HFFc6 (cell line): ENCODE results near the gene SPOCK2. TPM values are rescaled to one million over a fixed set of nuclear protein-coding genes. Genes with fewer than 3 reads are reported as not detected.
A peak's percentile ranks its signal among the peaks of the same experiment; 100 is the strongest.

Experiments
- DNase-seq: peaks from one replicate; pipeline ENCODE4 v3.0.0-alpha.2; 2018
- H3K27ac Mint-ChIP-seq: 2 replicates; pipeline ENCODE4 v1.8.0; 2020; ENCODE audit warnings: mild to moderate bottlenecking, mixed read lengths
- H3K27me3 Mint-ChIP-seq: 2 replicates; pipeline ENCODE4 v1.8.0; 2021; ENCODE audit warnings: mild to moderate bottlenecking, moderate library complexity, mixed read lengths; ENCODE audit not compliant: insufficient read depth
- H3K36me3 Mint-ChIP-seq: 2 replicates; pipeline ENCODE4 v1.8.0; 2021; ENCODE audit warnings: low read depth, mixed read lengths
- H3K4me1 Mint-ChIP-seq: 2 replicates; pipeline ENCODE4 v1.8.0; 2020; ENCODE audit warnings: low read depth, mixed read lengths
- H3K4me3 Mint-ChIP-seq: 2 replicates; pipeline ENCODE4 v1.8.0; 2020; ENCODE audit warnings: mild to moderate bottlenecking, moderate library complexity, mixed read lengths
- H3K9me3 Mint-ChIP-seq: 2 replicates; pipeline ENCODE4 v1.8.0; 2020; ENCODE audit warnings: mild to moderate bottlenecking, mixed read lengths
- total RNA-seq, 6 experiments: library from RNA; stranded (reverse); fragmentation: NEBNext Ultra II Directional; extraction: Animal tissue kit (Norgen Biotek cat#: 25700); gene quantifications; 2 replicates in 1 of 6; 3 replicates in 5 of 6; pipeline ENCODE4 v1.2.3, GENCODE V29; 2021
- TF ChIP-seq, protein P1 (sequence below): fragments of 200-600 bp; sonication (generic); IDR thresholded peaks from 2 replicates; pipeline ENCODE4 v1.5.0; 2021; ENCODE audit warnings: antibody characterized with exemption, mild to moderate bottlenecking

SPOCK2 gene
- total RNA-seq, 6 experiments from 2014 or later = not detected

DNA sequence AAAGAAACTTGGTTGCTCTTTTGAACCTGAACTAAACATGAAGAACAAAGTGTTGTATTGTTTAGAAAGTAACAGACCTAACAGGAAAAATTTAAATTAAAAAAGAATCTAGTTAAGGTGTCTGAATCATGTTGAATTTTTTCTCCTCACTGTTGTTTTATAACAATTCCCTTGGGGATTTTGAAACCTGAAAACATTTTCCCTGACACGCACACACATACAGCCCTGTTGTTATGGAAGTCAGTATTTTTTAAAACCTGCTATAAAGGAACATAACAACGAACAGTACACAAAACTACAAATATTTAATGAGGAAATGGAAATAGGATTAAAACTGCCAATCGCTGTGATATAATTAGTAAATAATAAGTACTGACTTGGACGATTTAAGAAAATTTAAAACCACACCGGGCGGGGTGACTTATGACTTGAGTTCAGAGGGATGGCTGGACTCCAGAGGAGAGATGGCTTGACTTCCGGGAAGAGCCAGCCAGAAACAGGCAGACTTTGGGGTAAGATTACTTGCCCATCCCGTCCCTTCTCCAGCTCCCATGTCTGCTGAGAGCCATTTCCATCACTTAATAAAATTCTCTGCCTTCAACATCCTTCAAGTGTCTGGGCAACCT, 16.2 kb upstream of the SPOCK2 start:
- peaks cover 1% of the 10 kb centered on the region for H3K27me3 Mint-ChIP-seq
- no peak for DNase-seq
- H3K9me3 Mint-ChIP-seq = no peaks in the 10 kb centered on the region
- H3K4me3 Mint-ChIP-seq = no peak overlapping the region
- H3K36me3 Mint-ChIP-seq = peaks cover 27% of the 10 kb centered on the region
- H3K4me1 Mint-ChIP-seq = peaks cover 19% of the 10 kb centered on the region
- no peak overlapping the region for H3K27ac Mint-ChIP-seq
- TF ChIP-seq, protein P1, sequence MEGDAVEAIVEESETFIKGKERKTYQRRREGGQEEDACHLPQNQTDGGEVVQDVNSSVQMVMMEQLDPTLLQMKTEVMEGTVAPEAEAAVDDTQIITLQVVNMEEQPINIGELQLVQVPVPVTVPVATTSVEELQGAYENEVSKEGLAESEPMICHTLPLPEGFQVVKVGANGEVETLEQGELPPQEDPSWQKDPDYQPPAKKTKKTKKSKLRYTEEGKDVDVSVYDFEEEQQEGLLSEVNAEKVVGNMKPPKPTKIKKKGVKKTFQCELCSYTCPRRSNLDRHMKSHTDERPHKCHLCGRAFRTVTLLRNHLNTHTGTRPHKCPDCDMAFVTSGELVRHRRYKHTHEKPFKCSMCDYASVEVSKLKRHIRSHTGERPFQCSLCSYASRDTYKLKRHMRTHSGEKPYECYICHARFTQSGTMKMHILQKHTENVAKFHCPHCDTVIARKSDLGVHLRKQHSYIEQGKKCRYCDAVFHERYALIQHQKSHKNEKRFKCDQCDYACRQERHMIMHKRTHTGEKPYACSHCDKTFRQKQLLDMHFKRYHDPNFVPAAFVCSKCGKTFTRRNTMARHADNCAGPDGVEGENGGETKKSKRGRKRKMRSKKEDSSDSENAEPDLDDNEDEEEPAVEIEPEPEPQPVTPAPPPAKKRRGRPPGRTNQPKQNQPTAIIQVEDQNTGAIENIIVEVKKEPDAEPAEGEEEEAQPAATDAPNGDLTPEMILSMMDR = no peak

DNA sequence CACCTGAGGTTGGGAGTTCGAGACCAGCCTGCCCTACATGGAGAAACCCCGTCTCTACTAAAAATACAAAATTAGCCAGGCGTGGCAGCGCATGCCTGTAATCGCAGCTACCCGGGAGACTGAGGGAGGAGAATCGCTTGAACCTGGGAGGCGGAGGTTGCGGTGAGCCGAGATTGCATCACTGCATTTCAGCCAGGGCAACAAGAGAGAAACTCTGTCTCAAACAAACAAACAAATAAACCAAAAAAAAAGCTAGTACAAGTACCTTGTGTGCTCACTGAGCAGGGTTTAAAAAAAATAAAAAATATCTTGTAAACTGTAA, 11.2 kb upstream of the SPOCK2 start:
- TF ChIP-seq, protein P1 = no peak
- peaks cover 37% of the 10 kb centered on the region for H3K4me1 Mint-ChIP-seq
- H3K36me3 Mint-ChIP-seq = peaks cover 39% of the 10 kb centered on the region
- H3K27ac Mint-ChIP-seq = no peak overlapping the region
- no peaks in the 10 kb centered on the region for H3K9me3 Mint-ChIP-seq
- peaks cover 1% of the 10 kb centered on the region for H3K27me3 Mint-ChIP-seq
- DNase-seq = no peak
- no peak overlapping the region for H3K4me3 Mint-ChIP-seq

DNA sequence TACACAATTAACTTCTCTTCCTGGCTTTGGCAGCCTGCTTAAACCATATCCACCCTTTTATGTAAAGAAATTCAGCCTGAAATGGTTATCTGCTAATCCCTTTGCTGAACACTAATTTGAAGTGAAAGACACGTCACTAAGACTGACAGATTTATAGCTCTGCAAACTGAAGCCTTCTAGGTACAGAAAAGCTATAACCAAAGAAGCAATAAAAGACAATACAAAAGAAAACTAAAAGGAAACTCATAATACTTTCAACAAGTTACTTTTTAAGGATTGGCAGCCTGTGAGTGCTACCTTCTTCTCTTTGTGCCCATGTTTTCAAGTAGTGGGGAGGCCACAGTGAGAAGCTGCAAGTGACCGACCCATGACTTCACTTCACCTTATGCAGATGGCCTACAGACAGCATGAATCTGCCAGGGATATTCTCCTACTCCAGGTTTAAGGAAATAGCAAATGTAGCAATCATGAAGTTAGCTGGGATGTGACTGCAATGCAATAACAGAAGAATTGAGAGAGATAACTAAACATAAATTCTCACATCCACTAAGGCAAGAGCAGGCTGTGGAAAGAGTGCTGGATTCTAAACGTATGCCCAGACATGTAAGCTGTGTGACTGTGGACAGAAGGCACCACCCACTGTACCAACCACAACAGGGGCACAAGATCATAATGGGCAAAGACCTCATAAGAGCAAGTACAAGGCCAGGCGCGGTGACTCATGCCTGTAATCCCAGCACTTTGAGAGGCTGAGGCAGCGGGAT, 10.7 kb upstream of the SPOCK2 start:
- DNase-seq = no peak
- H3K27me3 Mint-ChIP-seq = peaks cover 1% of the 10 kb centered on the region
- peaks cover 41% of the 10 kb centered on the region for H3K36me3 Mint-ChIP-seq
- H3K27ac Mint-ChIP-seq = no peak overlapping the region
- H3K4me3 Mint-ChIP-seq = no peak overlapping the region
- TF ChIP-seq, protein P1 = no peak
- peaks cover 37% of the 10 kb centered on the region for H3K4me1 Mint-ChIP-seq
- no peaks in the 10 kb centered on the region for H3K9me3 Mint-ChIP-seq

DNA sequence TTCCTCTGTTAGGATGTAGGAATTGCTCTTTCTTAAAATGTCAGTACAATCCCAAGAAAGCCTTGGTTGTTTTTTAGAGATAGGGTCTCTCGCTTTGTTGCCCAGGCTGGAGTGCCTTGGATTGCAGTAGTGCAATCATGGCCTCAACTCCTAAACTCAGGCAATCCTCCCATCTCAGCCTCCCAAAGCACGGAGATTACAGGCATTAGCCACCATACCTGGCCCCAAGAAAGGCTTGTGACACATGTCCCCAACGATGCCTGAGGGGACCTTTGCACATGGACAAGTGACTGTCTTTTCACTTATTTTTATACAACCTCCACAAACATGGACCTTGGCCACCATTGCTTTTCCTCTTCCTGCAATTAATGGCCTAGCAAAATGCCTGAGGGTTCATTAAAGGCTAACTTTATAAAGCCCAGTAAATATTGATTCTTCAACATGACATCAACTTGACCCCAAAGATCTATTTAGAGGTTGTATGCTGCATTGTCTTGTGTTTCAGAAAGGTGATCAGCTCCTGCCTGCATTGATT, 10.0 kb upstream of the SPOCK2 start:
- Mint-ChIP-seq H3K9me3 (no peaks in the 10 kb centered on the region), H3K27me3 (peaks cover 1% of the 10 kb centered on the region; the same call in 1 of the 2 replicates), H3K4me3 (no peak overlapping the region), H3K27ac (no peak overlapping the region), H3K4me1 (peaks cover 37% of the 10 kb centered on the region), H3K36me3 (peaks cover 37% of the 10 kb centered on the region)
- TF ChIP-seq, protein P1 = no peak
- no peak for DNase-seq

DNA sequence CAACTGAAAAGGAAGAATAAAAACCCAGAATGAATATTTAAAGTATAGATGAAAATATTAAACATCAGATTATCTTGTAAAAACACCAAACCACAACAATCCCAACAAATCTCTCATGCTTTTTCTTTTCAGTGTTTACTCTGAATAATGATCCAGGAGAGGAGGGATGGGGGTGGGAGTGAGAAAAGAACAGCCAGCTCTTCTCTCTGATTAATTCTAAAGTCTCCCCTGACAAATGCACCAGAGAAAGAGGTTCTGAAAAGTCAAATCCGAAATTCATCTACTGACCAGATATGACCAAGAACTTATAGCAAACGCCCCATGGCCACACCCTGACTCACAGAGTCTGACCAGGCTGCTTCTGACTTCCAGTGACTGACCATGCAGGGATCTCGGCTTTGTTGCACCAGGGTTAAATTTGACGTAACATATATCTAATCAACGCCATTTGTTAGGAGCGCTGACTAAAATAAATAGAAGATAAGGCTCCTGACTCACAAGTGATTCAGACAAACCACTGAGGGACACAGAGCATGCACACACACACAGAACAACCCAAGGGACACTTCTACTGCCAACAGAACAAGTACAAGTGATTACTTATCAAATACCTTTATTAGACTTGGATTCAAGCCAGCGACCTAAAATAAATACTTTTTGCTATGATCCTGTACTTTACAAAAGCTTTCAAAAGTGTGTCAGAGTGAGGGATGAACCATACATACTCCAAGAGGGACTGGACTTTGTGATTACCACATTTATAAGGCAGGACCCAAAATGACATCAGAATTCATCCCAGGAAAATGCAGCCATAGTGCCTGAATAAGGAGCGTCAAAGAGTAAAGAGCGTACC, 9.3 kb upstream of the SPOCK2 start:
- Mint-ChIP-seq H3K4me1 (peaks cover 37% of the 10 kb centered on the region), H3K27ac (peak overlapping the region; percentile 70), H3K4me3 (peak overlapping the region; percentile 59), H3K27me3 (peaks cover 1% of the 10 kb centered on the region; the same call in 1 of the 2 replicates), H3K9me3 (no peaks in the 10 kb centered on the region), H3K36me3 (peaks cover 36% of the 10 kb centered on the region)
- peak; percentile 95 for DNase-seq
- TF ChIP-seq, protein P1 = no peak
